Activated gamma-delta T cell treated with anti-CD3 and anti-CD28 coated beads, Interleukin-2, amount 50 U/mL, for 16 hours (primary cell): ENCODE results near the gene LRPPRC.
A peak's percentile ranks its signal among the peaks of the same experiment; 100 is the strongest.

Experiments
- DNase-seq: peaks from one replicate; pipeline ENCODE4 v3.0.0-alpha.2; 2020; ENCODE audit warnings: low read depth

The LRPPRC gene

DNA sequence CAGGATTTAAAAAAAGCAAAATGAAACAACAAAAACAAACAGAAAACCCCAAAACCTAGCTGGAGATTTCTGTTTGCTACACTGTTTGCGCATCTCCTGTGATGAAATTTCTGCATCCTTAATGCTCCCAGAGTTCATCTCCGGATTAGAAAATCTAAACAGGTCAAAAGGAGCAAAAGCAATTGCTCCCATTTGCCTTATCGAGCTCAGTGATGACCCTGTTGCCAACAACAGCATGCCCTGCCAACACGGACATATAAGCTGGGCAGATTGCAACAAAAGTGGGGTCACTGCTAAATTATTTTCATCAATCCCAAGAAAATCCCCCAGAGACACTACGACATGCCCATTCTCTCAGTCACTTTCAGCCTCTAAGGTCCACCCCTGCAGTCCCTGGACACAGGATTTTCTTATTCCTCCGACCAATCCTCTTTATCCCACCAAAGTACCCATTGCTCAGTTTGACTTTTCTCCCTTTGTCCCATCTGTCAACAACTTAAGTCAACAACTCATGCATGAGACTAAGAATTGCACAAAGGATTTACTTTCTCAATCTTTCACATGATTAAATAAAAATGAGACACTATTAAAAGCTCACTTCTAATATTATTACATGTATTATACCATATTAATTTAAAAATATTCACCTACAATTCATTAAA lies 89.2 kb downstream of the LRPPRC start:
- DNase-seq: no peak

- DNase-seq: no peak
Observed at GRCh38 chr2:43905871-43906270, 89.9 kb downstream of the LRPPRC start.

DNA sequence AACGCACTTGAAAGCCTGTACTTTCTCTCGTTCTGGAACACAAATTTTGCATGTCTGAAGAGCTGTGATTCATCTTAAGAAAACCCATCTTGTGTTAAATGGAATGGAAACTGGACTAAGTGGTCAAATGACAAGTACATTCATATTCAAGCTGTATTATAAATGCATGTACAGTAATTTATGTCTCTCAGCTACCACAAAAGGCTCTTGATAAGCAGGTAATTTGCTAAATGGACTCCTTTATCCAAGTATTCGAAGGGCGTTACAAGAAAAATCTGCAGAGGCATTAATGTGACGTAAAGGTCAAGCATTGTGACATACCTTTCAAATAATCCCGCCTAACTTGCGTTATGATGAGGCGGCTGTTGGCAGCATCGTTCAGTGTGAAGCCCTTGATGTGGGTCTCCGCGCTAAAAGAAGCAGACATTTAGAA lies 90.4 kb downstream of the LRPPRC start:
- DNase-seq: no peak

GRCh38 chr2:43899589-43899988 lies 96.2 kb downstream of the LRPPRC start:
- DNase-seq: no peak

- DNase-seq: no peak
Observed at GRCh38 chr2:43898838-43899346, 96.9 kb downstream of the LRPPRC start.

DNA sequence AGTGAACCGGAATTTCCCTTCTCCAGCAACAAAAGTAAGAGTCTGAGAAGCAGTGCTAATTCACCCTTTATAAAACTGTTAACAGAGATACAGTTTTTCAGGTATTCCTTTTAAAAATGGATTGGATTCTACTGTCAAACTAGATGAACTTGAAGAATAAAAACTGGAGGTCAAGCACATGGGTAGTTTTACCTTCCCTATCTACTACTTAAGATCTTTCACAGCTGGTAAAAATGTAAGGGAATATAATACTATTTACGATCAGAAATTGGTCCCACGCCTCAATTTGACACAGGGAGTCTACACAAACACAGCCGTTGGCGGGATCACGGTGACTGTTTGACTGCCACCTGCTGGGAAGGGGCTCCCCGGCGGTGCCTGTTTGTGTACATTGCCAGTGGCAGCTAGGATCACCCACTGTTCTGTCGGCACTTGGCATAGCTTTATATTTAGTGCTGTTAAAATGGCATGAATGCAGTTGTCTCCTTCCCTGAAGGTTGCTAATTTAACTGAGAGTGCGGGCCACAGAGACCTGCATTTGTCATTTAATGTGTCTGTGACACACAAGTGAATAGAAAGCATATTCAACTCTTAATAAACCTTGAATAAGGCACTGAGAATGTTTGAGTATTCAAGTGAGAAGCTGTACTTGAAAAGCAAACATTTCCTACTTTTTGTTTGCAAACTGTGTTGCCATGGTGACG lies 97.5 kb downstream of the LRPPRC start:
- DNase-seq: no peak

GRCh38 chr2:43897492-43897891 lies 98.3 kb downstream of the LRPPRC start:
- no peak for DNase-seq

DNA sequence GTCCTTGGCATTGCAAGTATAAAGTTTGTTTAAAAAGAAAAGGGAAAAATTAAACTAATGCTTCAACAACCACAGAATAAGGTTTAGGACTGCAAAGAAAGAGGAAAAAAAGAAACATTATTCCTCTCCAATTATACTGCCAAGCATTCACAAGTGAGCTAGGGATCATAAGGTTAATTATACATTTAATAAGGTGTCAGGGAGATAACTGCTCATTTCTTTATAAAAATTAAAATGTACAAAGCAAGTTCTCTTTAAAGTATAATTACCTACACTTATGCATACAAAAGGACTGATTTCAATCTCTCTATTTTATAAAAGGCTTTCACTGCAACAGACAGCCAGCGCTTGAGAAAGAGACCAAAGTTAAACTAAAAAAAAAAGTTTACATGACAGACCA lies 98.9 kb downstream of the LRPPRC start:
- DNase-seq: no peak

GRCh38 chr2:43894743-43895142 lies 101.0 kb downstream of the LRPPRC start:
- DNase-seq: no peak

DNA sequence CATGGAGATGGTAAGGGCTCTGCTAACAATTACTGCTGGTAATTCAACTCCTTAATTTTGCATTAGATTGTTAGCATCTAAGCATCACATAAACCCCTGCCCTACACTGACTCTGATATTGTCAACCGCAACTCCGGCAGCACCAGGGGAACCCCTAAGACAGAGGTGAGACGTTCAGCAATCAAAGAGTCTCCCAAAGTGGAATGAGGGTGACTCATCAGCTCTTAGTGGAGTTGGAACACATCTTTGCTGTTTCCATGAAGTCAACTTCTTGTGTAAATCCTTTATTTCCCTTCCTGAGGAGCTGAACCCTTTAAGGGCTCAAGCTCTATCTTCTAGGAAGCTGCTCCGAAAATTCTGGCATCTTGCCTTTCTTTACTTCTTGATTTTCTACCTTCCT lies 104.9 kb downstream of the LRPPRC start:
- no peak for DNase-seq

GRCh38 chr2:43889416-43889815 lies 106.4 kb downstream of the LRPPRC start:
- no peak for DNase-seq

DNA sequence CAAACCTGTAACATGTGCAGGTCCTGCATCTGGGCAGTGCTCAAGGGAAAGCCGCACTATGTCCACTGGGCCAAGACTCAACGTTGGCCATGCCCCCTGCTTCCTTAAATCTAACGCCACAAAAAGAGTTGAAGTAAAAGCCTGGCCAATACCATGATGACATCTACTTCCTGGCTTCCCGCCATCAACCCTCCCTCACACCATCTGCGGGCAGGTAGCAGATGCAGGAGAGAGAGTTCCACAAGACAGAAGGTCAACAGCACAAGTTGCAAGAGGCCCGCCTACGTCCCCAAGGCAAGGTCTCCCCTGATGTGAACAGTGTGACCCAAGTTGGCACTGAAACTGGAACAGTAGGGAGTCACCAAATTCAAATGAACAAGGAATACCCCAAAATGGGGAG lies 108.6 kb downstream of the LRPPRC start:
- DNase-seq: no peak

DNA sequence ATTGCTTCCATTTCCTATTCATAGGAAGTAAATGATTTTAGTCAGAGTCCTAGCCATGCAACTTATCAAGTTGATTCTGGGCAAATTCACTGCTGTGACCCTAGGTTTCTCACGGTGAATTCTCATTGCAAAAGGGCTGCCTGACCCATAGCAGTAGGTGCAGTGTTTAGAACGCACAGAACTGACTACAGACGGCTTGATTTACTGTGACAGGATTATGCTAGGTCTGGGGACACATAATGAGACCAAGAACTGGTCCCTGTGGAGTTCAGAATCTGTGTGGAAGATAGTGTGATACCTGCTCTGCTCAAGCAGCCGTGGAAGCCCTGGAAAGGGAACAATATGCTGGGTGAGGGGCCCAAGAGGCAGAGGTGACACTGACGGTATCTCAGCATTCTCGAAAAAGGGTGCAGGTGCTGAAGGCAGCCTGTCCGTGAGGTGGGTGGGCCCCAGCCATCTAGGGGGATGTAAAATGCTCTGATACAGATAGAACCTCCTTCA lies 110.6 kb downstream of the LRPPRC start:
- no peak for DNase-seq

DNA sequence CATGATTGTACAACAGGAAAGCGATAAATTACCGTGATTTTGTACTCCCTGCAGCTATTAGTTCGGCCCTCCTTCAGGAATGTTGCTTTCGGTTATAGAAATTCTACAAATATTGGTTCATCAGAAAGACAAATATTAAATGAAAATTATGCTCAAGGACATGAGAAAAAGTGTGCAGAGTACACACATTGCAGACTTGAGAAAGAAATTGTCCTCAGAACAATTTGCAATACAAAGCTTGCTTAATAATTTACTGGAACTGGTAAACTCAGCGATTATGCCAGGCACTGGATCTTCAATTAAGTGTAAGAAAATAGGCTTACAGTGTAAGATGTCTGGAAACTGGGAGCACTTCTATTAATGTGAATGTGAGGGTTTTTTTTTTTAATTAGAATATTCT lies 111.1 kb downstream of the LRPPRC start:
- no peak for DNase-seq

- no peak for DNase-seq
Observed at GRCh38 chr2:43882312-43882711, 113.5 kb downstream of the LRPPRC start.

GRCh38 chr2:43880952-43881351 lies 114.8 kb downstream of the LRPPRC start:
- DNase-seq: no peak

DNA sequence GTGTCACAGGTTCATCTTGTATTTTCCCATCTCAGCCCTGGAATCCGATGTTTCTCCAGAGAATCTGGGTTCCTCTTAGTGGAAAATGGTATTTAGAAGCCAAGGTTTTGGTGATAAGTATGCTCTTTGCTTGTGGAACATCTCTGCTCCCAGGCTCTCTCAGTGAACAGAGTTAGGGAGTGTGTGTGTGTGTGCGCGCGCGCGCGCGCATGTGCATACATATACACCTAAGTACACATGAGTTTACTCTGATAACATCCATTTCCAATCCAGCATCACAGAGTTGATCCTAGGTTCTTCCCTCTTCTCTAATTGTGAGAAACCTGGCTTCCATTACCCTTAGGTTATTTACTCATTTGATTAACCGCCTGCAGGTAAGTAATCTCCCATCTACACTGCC lies 115.3 kb downstream of the LRPPRC start:
- DNase-seq: no peak

GRCh38 chr2:43879261-43879660 lies 116.5 kb downstream of the LRPPRC start:
- DNase-seq: no peak

- peak; percentile 34 for DNase-seq
Observed at GRCh38 chr2:43877782-43878464, 117.9 kb downstream of the LRPPRC start.

- no peak for DNase-seq
Observed at GRCh38 chr2:43874776-43875451, 120.9 kb downstream of the LRPPRC start.

GRCh38 chr2:43872151-43872550 lies 123.6 kb downstream of the LRPPRC start:
- no peak for DNase-seq

DNA sequence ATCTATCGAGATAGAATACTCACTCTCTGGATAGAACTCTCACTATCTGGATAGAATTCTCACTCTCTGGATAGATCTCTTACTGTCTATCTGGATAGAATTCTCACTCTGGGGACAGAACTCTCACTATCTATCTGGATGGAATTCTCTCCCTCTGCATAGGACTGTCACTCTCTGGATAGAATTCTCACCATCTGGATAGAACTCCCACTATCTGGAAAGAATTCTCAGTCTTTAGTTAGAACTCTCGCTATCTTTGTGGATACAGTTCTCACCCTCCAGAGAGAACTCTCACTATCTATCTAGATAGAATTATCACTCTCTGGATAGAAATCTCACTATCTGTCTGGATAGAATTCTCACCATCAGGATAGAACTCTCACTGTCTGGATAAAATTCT lies 140.5 kb downstream of the LRPPRC start:
- DNase-seq: no peak
